Occipital lobe (tissue), 2 donors: ENCODE data around the gene IRX4. TPM values are rescaled to one million over a fixed set of nuclear protein-coding genes. Genes with fewer than 3 reads are reported as not detected.

Experiments
- DNase-seq: peaks from one replicate; lab custom pipeline; 2025; lab: John Stamatoyannopoulos, UW
- total RNA-seq: library from RNA; depleted of rRNA; stranded (reverse); fragments of >200 nt; gene quantifications from one replicate; pipeline ENCODE4 v1.2.3, GENCODE V29; 2014

The IRX4 gene
- total RNA-seq, 1 donor from 2014 or later = not detected

DNA sequence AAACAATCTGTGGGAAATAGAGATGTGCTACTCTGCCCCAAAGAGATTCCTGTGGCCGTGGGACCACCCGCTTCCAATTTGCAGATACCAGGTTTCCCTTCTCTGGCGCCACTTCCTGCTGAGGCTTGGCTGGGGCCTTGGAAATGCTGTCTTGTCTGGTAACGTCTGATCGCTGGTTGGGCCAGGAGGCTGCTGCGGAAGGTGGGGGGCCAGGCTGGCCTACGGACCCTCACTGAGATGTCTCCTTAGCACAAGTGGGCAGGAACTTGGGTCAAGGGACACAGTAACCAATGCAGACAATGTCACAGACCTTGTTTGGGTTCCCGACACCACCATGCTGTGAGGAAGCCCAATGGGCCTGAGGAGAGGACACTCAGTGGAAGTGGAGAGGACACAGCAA lies 31.7 kb upstream of the IRX4 start:
- DNase-seq = no peak

GRCh38 chr5:1913578-1913977 lies 30.9 kb upstream of the IRX4 start:
- DNase-seq = no peak

DNA sequence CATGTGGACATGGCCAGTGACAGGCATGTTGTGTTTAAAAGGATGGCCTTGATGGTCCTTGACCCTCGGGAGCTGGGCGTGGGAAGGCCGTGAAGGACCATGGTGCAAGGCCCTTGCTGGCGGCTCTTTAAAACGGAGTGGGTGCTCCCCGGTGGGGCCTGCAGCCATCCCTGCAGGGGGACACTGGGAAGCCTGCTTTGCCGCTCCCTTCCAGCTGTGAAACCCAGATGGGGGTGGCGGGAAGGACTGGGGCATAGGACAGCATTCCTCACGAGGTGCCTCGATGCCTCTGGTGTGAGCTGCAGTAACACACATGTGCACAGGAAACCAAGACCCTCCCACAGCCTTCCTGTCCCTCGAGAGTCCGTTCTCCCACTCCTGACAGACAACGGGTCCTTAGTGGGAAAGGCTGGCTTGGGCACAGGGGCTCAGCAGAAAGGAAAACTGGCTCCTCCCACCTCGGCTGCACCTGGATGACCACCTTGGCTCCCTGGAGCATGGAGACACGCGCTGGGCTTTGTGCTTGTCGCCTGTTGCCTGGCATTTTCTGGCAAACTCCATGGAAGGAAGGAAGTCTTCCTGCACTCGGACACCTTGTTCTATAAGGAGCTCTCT lies 30.3 kb upstream of the IRX4 start:
- DNase-seq = no peak

DNA sequence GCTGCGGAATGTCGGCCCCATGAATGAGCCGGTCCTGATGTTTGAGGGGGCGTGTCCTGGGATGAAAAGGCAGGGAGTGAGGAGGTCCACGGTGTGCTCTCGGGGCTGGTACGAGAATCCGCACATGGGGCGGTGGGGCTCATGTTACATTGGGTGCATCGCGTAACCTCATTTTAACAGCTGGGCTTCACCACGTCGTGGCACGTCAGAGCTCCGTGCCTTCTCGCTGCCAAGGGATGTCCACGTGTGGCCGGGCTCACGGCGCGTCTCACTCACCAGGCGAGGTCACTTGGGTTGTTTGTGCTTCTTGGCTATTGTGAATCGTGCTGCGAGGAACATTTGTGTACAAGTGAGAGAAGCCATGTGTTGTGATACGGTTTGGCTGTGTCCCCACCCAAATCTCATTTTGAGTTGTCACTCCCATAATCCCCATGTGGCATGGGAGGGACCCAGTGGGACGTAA lies 29.1 kb upstream of the IRX4 start:
- DNase-seq = no peak

DNA sequence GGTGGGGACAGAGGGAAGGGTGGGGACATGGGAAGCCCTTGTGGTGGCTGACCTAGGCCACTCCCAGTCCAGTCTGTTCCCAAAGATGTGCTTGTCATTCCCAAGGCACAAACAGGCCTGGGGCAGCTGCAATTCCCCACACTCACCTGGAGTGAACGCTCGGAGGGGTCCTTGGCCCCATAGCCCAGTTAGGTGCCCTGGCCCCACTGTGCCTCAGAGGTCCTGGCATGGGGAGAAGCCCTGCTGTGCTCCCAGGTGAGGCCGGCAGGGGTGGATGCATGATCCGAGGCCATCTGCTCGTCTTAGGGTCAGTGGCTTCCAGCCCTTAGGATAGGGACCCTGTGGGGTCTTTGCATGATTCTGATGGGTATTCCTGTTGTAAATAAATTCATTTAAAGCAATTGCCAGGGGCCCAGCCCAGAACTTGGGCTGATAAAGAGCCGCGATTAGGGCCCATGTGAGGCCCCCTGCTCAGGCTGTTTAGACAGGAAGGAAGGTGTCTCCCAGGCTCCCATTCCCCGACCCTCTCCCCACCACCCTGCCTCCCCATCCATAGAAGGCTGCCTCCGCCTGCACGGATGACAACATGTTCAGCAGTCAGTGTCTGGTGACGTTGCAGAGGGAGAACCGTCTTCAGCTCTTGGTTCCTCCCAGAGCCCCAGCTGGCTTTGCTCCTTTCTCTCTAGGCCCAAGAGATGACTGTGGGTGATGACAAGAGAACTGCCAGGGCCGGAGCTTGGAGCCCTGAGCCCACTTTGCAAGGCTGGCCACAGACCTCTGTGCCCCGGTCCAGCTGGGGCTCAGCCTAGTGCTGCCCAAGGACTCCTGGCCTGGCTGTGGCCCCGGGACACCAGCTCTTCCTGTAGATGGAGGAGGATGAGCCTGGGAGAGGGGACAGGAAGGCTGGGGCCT lies 28.4 kb upstream of the IRX4 start:
- no peak for DNase-seq

DNA sequence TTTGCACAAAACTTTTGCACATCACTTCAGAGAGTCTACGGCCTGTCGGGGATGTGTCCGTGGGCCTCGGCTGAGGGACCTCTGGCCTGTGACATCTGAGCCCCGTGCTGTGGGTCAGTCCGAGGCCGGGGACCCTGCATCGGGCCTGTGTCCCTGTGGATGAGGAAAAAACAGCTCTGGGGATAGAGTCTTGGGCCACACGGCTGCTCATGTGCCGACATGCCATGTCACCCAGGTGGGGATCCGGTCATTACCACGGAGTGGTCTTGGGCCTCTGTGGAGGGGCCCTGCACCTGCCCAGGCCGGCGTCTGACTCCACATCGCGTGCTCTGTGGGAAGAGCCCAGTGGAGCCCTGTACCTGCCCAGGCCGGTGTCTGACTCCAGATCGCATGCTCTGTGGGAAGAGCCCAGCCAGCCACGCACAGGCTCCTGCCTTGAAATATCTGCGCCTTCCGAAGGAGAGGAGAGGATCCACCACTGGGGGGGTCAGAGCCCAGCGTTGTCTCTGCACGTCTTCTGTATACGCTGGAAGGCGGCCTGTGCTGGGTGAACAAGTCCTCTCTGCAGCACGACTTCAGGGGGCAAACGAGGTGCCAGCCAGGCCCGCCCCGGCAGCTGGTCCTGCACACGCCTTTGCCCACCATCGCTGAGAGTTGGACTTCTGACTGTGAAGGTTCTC lies 27.5 kb upstream of the IRX4 start:
- DNase-seq = no peak

DNA sequence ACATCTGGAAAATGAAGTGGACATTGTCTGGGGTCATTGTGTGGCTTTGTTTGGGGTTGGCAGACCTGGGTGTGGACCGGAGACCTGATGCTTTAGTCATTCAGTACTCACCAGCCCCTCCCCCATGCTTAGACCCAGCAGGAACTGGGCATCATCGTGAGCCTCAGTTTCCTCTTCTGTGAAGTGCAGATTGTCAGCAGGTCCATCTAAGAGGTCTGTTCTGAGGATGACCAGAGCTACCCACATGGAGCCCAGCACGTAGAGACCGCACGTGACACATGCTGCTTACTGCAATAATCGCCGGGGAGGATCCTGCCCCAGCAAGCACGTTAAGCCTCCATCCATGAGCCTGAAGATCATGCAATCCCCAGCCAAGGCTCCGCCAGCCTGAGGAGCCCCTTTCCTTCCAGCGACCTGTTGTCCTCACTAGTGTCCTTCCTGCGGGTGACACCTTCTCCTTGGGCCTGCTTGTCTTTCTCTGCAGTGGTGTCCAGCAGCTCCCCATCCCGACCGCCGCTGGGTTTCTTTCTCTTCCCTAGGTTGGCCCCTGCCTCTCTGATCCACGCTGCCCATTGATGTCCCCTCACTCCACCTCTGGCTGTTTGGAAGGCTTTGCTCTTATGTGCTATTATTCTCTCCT lies 26.7 kb upstream of the IRX4 start:
- no peak for DNase-seq

DNA sequence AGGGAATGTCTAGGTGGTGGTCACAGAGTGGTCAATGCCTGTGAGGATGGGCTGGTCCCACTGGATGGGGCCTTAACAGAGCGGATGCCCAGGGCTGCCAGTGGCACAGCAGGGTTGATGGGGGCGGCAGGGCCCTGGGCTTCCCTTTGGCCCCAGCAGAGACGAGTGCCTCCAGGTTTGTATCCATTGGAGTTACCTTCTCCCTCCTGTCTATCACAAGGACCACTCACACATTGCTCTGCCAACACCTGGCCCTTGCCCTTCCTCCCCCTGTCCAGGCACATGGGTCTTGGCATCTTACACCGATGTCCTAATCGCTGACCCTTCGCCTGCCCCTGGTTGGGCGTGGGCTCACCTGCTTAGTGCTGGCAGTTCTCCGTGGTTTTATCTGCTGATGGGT lies 26.2 kb upstream of the IRX4 start:
- DNase-seq = no peak

- no peak for DNase-seq
Measured at GRCh38 chr5:1907616-1908015, 24.9 kb upstream of the IRX4 start.

GRCh38 chr5:1905108-1905507 lies 22.4 kb upstream of the IRX4 start:
- no peak for DNase-seq

- no peak for DNase-seq
Measured at GRCh38 chr5:1901983-1902382, 19.3 kb upstream of the IRX4 start.

- no peak for DNase-seq
Measured at GRCh38 chr5:1901061-1901460, 18.3 kb upstream of the IRX4 start.

- no peak for DNase-seq
Measured at GRCh38 chr5:1899201-1899600, 16.5 kb upstream of the IRX4 start.

DNA sequence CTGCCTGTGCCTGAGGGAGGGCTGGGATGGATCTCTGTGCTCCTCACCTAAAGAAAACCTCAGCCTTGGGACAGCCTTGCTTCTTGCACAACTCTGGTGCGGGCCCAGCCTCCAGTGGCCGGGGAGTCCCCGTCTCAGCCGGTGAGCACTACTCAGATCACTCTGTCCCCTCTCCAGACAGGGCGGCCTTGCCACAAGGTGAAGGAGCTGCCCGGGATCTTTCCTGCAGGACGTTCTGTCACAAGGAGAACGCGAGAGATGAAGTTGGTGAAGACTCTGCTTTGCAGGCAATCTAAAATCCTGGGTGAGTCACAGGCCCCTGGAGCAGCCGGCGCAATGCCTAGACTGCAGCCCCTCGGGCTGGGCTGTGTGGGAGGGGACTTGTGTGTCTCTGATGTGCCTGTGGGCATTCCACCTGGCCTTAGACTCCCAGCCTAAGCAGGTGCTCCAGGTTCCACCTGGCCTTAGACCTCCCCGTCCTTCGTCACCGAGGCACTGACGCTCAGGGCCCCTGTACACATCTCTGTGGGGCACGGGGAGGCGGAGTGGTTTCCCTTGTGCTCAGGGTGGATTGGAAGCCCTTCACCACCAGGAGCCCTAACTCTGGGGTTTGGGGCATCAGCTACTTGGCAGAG lies 15.2 kb upstream of the IRX4 start:
- no peak for DNase-seq

GRCh38 chr5:1897386-1897785 lies 14.7 kb upstream of the IRX4 start:
- no peak for DNase-seq

GRCh38 chr5:1896602-1897376 lies 14.1 kb upstream of the IRX4 start:
- no peak for DNase-seq

GRCh38 chr5:1895739-1896420 lies 13.2 kb upstream of the IRX4 start:
- DNase-seq = no peak

- no peak for DNase-seq
Measured at GRCh38 chr5:1894243-1894642, 11.5 kb upstream of the IRX4 start.

DNA sequence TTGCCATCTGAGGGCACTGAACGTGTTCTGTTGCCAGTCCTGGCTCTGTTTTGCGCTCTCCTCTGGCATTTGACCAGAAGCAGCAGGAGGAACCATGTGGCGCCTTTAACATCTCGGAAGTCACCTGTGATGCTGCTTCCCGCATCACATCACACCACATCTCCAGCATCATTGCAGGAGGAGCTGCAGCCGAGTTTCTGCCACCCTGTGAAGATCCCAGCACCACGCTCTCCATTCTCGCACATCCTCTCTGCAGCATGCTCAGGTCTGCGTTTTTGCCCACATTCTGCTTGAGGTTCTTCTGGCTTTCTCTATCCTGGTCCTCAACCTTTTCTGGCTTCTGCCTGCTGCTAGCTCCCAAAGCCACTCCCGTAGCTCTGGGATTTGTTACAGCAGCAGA lies 11.0 kb upstream of the IRX4 start:
- no peak for DNase-seq
